NOMO-1 (cell line): Measurements from ENCODE around the gene GADD45B.

Source experiments
- DNase-seq, 2 experiments: peaks; one replicate each; lab custom pipeline; 2025; ENCODE audit not compliant: unreplicated experiment in 2 of 2; lab: John Stamatoyannopoulos, UW

GADD45B gene, protein sequence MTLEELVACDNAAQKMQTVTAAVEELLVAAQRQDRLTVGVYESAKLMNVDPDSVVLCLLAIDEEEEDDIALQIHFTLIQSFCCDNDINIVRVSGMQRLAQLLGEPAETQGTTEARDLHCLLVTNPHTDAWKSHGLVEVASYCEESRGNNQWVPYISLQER

DNA sequence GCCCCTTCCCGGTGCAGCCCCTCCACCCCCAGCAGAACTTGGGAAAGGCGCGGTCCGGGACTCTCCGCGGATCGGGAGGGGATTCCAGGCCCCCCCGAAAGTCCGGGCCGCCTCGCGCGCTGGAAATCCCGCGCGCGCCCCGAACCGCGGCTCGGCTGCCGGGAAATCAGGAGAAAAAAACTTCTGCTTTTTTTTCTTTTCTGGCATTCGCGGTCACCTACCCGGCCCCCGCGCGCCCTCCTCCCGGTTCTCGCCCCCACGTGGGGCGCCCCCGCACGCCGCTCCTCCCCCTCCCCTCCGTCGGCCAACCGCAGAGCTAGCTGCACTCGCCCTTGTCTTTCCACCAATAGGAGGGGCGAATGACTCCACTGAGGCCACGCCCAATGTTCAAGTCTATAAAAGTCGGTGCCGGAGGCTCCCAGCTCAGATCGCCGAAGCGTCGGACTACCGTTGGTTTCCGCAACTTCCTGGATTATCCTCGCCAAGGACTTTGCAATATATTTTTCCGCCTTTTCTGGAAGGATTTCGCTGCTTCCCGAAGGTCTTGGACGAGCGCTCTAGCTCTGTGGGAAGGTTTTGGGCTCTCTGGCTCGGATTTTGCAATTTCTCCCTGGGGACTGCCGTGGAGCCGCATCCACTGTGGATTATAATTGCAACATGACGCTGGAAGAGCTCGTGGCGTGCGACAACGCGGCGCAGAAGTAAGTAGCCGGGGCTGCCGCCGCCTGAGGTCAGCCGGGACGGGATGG, at the start of gene GADD45B:
GADD45B (plus strand) TSS at position 426 of the 749 bp plus-strand sequence; CDS start at position 658, 232 bp downstream.
- DNase-seq: peak; percentile 96 to 98

DNA sequence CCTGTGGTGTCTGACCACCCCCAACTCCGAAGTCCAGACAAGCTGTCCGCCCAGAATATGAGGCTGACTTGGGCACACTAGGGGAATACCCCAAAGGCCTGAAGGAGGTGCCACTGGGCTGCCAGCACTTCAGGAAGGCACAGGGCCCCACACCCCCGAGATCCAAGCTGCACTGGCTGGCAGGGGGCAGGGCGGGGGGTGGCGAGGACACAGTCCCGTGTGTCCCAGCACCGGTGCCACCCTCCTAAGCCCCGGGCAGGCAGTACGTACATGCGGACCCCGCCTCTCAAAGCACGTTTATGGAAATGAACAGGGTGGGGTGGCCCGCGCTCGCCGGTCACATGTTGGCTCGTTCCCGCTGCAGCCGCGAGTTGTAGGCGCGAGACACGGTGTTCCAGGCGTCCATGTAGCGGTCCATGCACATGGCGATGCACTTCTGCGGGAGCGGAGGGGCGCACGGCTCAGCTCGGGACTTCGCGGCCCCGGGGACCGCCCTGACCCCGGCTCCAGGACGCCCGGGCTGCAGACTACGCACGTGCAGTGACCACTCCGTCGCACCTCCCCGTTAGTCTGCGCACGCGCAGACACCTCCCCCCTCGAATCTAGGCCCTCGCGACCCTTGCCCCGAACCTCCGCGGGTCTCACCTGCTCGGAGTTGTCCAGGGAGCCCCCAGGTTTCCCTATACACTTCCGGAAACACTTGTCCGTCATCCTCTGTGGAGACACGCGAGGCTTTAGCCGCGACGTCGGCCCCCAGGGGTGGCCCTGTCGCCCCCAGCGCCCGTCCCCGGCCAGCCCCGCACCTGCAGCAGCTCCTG, 49.1 kb upstream of the GADD45B start:
- no peak for DNase-seq

DNA sequence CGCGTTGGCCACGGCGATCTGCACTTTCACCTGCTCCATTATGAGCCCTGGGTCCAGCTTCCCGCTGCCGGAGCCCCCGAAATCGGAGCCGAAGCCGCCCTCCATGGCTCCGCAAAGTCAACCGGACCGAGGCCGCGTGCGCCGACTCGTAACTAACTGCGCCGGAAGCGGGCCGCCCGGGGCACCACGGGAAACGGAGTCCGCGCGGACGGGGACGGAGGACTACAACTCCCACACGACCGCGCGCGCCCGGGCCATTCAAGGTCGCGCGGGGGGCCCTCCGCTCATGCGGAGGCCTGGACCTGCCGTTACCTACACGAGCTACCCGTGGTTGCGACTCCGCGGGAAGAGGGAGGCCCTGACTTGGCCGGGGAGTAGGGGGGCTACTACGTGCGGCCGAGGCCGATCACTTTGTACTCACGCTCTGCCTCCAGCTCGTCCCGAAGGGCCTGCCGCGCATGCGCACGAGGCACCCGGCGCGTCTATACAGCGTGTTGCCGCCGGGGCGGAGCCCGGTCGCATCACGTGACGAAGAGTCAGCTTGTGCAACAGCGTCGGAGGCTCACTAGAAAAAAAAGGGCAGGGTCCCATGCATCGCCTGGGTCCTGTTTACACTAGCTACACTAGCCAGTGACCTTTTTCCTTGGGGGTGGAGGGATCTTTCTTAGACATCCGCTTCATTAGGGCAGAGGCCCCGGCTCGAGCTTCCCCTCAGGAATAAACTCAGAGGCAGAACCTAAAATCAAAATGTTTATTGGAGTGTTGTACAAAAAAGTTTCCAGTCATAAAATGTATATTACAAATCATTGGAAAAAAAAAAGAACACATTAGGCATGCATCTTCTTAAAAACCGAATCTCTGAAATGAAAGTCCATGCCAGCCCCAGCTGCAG, 48.3 kb upstream of the GADD45B start, which contains the start of gene TIMM13:
TIMM13 (minus strand) TSS at position 158 of the 892 bp plus-strand sequence; CDS start at position 105, 53 bp downstream.
- DNase-seq: peak; percentile 90 to 94

DNA sequence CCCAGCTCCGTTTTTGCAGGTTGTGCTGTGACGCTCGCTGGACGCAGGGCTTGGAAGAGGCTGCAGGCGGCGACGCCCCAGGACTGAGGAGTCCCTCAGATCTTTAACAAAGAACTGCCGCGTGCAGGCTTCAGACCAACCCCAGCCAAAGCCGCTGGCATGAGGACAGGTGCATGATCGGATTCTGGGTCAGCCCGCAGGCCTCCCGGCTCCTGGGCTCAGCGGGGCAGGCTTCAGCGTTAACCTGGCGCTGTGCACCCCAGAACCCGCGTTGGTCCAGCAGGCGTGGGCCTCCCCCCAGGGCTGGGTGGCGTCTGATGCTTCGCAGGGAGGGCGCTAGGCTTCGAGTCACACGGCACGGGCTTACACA, 47.6 kb upstream of the GADD45B start:
- no peak for DNase-seq

DNA sequence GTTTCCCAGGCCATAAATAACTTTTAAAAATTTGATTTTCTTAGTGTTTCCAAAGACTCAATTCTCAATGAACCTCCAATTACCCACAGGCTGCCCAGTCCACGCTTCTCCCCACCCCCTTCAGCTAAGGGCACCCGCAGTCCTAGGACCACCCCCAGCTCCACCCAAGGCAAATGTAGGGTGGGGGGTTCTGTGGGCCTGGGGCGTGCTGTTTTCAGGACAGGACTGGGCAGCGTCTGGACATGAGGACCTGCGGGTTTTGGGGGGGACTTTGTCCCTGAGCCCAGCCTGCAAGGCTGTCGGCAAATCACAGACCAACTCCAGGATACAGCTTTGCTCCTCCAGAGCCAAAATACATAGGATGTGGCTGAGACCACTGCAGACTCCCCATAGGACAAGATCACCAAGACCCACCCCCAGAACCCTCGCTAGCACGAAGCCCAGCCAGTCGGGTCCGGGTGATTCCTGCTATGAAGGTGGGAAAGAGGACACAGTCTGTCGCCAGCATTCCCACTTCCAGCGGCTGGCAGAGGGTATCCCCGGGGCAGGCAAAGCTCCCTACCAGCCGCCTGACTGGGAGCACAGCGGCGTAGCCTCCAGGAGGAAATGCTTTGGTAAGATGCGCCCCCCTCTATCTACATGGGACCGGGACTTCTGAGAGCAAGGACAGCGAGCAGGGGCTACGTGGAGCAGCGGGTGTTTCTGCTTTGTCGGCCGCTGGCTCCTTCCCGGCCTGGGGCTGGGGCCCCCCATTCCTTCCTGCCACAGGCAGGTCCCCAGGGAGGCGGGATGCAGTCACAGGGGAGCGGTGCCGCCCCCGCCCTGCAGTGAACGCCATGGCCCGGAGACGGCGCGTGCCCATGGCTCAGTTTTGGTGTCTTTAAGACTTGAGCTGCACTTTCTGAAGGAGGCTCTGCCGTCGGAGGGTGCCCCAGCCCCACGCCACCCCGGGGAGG, 46.9 kb upstream of the GADD45B start:
- no peak for DNase-seq

DNA sequence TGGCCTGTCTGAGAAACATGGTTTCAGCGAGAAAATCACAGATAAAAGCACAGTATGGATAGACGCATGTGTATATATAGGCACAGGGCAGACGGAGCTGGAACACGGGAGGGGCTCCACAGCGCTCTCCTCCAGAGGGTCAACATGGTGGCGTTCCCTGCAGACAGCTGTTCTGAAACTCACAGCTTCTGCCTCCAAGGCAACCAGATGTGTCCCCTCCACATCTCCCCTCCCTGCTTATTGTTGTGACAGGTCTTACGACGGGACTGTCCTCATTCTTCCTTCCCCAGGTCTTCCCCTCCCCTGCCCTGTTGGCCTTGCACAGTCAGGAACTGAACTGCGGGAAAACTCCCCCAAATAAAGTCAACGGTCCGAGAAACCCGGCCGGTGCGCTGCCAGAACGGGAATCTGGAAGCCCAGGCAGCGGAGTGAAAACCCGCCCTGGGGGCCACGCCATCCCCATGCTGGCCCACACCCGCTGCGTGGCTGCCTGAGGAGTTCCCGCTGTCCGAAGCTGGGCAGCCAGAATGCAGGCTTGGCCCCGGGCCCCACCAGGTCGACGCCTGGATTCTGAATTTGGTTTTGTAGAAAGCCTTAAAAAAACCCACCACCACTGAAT, 45.9 kb upstream of the GADD45B start:
- no peak for DNase-seq

DNA sequence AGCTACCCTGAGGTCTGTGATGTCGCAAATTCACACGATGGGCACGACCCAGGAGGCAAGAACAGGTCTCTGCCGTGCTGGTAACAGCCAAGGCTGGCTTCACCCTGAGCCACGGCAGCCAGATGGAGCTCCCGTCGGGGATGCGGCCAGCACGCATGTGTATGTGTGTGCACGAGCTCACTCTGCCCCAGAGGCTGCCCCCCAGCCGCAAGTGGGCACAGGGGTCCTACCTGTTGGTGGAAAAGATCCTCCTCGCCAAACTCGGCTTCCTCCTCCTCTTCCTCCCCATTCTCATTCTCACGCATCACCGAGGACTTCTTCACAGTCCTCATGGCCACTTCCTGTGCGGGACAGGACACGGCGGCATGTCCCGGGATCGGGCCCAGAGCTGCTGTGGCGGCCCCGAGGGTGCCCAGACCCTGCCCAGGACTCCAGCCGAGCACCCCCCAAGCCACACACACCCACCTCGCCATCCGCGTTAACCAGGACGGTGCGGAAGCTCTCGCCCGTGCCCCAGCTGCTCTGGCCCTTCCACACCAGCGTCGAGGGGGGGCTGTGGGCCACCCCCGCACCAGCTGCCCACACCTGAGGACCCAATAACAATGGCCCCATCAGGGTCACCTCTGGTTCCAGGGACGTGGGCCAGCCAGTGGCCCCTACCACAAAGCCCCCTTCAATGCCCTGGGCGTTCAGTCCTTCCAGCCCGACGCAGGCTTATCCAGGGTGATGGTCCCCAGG, 44.4 kb upstream of the GADD45B start:
- DNase-seq: no peak

DNA sequence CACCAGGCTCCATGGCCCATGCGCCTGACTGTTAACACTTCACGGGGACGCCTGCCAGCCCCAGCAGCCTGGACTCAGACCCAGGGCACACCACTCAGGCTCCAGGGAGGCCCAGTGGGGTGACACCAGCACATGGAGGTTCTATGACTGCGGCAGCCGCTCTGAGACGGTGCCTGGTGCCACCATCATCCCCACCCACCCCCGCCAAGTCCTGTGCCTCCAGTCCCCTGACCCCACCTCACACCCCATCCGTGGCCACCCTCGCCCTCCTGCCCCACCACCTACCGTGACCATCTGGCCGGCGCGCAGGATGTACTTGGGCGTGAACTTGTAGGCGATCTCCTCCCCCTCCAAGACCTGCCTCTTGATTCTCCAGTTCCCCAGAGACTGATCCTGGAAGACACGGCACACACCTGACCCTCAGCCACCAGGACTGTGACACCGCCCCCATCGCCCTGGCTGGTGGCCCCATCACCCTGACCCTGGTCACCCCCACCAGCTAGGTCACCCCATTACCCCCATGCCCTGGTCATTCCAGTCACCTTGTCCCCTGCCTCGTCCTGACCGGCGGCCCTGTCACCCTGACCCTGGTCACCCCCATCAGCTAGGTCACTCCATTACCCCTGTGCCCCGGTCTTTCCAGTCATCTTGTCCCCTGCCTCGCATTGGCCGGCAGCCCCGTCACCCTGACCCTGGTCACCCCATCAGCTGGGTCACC, 43.6 kb upstream of the GADD45B start:
- no peak for DNase-seq

DNA sequence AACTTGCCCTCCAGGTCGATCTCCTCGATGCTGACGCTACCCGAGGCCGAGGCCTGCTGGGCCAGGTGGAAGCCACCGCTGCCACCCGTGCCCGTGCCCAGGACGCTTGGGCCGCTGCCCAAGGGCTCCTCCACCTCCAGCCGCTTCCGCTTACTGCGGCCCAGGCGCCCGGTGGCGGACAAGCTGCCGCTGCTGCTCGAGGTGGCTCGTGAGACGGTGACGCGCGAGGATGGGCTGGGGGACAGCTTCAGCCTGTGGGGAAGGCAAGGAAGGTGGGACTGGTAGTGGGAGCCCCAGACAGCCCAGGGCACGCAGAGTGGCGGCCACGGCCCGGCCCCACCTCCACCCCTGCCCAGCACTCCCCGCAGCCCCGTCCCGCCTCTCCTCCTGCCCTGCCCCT, 42.1 kb upstream of the GADD45B start:
- DNase-seq: no peak

DNA sequence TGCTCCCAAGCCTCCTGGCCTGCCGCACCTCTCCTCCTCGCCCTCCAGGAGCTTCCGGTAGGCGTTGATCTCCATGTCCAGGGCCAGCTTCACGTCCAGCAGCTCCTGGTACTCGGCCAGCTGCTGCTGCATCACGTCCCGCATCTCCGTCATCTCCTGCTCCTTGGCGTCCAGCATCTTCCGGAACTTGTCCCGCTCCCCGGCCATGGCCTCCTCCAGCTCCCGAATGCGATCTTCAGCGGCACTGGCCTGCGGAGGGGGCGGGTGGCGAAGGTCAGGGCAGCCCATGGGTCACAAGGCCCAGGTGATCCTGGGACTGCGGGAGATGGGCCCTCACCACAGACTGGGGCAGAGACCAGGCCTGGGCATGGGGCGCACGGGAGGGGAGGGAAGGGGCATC, 41.7 kb upstream of the GADD45B start:
- DNase-seq: no peak

DNA sequence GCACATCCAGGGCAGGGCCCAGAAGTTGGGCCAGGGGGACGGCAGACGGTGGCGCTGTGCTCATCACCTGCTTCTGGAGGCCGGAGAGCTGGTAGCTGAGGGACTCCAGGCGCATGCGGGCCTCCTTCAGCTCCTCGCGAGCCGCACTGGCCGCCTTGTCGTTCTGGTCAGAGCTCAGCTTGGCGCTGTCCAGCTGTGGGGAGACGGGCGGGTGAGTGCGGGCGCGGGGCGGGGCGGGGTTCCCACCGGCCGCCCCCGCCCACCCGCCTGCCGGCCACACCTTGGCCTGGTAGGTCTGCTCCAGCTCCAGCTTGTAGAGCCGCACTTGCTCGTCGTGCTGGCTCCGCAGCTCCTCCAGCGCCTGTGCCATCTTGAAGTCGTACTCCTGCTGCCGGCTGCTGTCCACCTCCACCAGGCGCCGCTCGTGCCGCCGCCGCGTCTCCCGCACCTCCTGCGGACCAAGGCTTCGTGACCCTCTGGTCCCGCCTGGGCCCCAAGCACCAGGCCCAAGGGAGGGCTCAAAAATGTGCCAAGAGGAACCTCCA, 41.1 kb upstream of the GADD45B start:
- no peak for DNase-seq

DNA sequence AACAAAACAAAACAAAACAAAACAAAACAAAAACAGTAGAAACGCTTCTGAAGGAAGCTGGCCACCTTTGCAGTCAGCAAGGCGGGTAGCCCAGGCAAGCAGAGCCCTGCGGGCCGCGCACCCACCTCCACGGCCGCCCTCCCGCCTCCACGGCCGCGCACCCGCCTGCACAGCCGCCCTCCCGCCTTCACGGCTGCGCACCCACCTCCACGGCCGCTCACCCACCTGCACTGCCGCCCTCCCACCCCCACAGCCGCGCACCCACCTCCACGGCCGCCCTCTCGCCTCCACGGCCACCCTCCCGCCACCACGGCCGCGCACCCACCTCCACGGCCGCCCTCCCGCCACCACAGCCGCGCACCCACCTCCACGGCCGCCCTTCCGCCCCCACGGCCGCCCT, 39.5 kb upstream of the GADD45B start:
- no peak for DNase-seq

DNA sequence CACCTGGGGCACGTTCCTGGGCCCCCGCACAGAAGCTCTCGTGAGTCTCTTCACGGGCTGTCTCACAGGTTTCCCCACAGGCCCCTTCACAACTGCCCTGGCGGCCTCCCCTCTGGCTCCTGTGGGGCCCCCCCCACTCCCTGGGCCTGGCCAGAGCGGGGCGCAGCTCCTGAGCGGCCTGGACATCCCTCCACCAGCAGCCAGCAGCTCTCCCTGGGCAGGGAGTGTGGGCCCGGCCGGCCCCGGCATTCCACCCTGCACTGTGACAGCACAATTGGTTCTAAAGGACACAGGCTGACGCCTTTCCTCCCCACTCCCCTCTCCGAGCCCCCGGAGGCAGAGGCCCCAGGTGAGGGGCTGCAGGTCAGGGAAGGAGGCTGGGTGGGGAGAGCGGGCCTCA, 39.0 kb upstream of the GADD45B start:
- DNase-seq: no peak

DNA sequence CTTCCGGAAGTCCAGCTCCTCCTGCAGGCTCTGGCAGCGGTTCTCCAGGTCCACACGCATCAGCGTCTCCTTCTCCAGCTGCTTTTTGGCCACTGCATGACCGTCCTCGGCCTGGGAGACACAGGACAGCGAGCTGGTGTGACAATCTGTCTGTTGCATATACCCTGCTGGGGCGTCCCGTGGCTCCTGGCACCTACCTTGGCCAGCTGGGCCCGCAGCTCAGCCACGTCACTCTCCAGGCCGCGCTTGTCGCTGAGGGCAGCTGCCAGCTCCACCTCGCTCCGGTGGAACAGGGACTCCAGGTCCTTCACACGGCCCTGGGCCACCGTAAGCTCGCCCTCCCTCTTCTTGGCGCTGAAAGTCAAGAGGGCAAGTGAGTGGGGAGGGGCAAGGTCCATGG, 37.7 kb upstream of the GADD45B start:
- no peak for DNase-seq

DNA sequence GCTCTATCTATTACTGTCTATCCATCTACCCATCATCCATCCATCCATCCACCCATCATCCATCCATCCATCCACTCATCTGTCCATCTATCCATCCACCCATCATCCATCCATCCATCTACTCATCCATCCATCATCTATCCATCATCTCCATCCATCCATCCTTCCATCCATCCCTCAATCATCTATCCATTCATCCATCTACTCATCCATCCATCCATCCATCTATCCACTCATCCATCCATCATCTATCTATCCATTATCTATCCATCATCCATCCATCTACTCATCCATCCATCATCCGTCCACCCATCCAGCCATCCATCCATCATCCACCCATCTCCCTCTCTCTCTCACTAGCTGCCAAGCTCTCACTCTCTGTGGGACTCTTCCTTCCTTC, 35.4 kb upstream of the GADD45B start:
- no peak for DNase-seq

DNA sequence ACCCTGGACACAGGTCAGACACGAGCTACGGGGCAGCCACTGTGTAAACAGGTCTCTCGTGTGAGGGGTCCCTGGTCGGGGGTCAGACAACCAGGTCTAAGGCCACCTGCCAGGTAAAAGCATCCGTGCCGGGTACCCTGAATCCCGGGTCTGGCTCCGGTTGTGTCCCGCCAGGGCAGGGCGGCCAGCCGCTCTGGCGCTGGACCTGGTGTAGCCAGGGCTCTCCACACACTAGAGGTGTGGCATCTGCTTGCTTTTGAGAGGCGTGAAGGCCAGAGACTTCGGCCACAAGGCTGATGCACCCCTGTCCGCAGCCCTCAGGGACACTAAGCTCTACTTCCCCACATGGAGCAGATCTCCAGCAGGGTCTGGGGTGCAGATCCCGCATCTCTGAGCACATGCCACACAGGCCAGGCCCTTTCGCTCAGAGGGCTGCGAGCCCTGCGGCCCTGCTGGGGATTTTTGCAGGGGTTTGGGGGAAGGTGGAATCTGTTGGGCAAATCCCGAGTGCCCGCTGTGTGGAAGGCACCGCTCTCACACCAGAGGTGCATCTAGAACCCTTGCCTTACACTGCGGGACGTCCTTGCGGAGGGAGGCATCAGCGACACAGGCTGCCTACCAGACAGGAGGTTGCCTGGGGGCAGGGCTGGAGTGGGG, 34.7 kb upstream of the GADD45B start:
- DNase-seq: no peak
